AG04450 (cell line): ENCODE data around the gene SLC11A2. TPM values are rescaled to one million over a fixed set of nuclear protein-coding genes. Genes with fewer than 3 reads are reported as not detected.

Experiments
- CTCF ChIA-PET: fragments of 300-600, 350-600 bp; formaldehyde crosslinking; extraction: SDS; loops from one replicate; lab custom pipeline; 2022; ENCODE audit warnings: antibody characterized with exemption, inconsistent platforms; lab: Charles Lee
- POLR2A ChIA-PET: fragments of 350-600 bp; formaldehyde crosslinking; extraction: SDS; loops from one replicate; lab custom pipeline; 2021; ENCODE audit warnings: antibody characterized with exemption, inconsistent platforms; lab: Yijun Ruan, JAX
- DNase-seq: peaks from one replicate; pipeline ENCODE4 v3.0.0-alpha.2; 2011; ENCODE audit warnings: low read depth, low spot score
- H3K27ac ChIP-seq: one replicate; pipeline ENCODE4 v1.5.1; 2012; ENCODE audit warnings: low read depth, low read length, control low read depth
- H3K27me3 ChIP-seq: one replicate; pipeline ENCODE4 v1.6.0; 2012; ENCODE audit warnings: low read length; ENCODE audit not compliant: control insufficient read depth, insufficient read depth
- H3K4me3 ChIP-seq: 2 replicates; pipeline ENCODE4 v1.5.1; 2011; ENCODE audit warnings: mild to moderate bottlenecking, low read depth, low read length, control low read depth
- H3K9me3 ChIP-seq: 2 replicates; pipeline ENCODE4 v1.5.1; 2012; ENCODE audit warnings: low read length; ENCODE audit not compliant: control insufficient read depth, insufficient read depth
- CTCF ChIP-seq: IDR thresholded peaks from 2 replicates; pipeline ENCODE4 v1.5.1; 2011; ENCODE audit warnings: low read depth, low read length, control low read depth, inconsistent platforms
- polyA plus RNA-seq: library from polyadenylated mRNA; depleted of rRNA; stranded (reverse); fragments of >200 nt; gene quantifications from 2 replicates; pipeline ENCODE4 v1.2.3, GENCODE V29; 2011

SLC11A2 gene
- polyA plus RNA-seq, 1 experiment = 91.2 TPM

GRCh38 chr12:51023625-51024382 is 2.4 kb downstream of the SLC11A2 start:
- H3K27ac ChIP-seq = peak overlapping the region; percentile 94
- TF ChIP-seq CTCF = no peak
- ChIA-PET CTCF (no interaction called here), POLR2A (interaction anchor here (0.6 to 3.0 kb wide), 3 partner anchors 59 to 238 kb away, joined by 3 to 19 read pairs (median 3); partner anchors contain the start of gene CSRNP2)
- no peaks in the 10 kb centered on the region; the same call in 1 of the 2 replicates for H3K9me3 ChIP-seq
- DNase-seq = no peak
- no peaks in the 10 kb centered on the region for H3K27me3 ChIP-seq
- peak overlapping the region; percentile 88 for H3K4me3 ChIP-seq

- Histone ChIP-seq H3K27me3 (no peaks in the 10 kb centered on the region), H3K9me3 (no peaks in the 10 kb centered on the region; the same call in 1 of the 2 replicates), H3K27ac (no peak overlapping the region), H3K4me3 (no peak overlapping the region)
- POLR2A ChIA-PET = interaction anchor here (1.2 kb wide), 1 partner anchor 62 kb away, joined by 3 read pairs; the partner anchor contains the start of gene CSRNP2
- CTCF ChIA-PET = interaction anchor here (0.5 to 1.3 kb wide), 3 partner anchors 9 to 335 kb away, joined by 3 to 5 read pairs (median 3); no protein-coding TSS in a partner anchor
- no peak for TF ChIP-seq CTCF
- DNase-seq = no peak
Measured at GRCh38 chr12:51021694-51022093, 4.5 kb downstream of the SLC11A2 start.

GRCh38 chr12:51020448-51021182 is 5.6 kb downstream of the SLC11A2 start:
- POLR2A ChIA-PET = interaction anchor here (1.2 kb wide), 1 partner anchor 63 kb away, joined by 3 read pairs; the partner anchor contains the start of gene CSRNP2

GRCh38 chr12:51019927-51020326 is 6.3 kb downstream of the SLC11A2 start:
- POLR2A ChIA-PET = no interaction called here
- DNase-seq = no peak
- CTCF ChIA-PET = interaction anchor here (0.8 kb wide), 2 partner anchors 27 to 321 kb away, joined by 3 read pairs; no protein-coding TSS in a partner anchor
- no peak overlapping the region for H3K27ac ChIP-seq
- H3K27me3 ChIP-seq = no peaks in the 10 kb centered on the region
- no peak for TF ChIP-seq CTCF
- H3K9me3 ChIP-seq = no peaks in the 10 kb centered on the region
- H3K4me3 ChIP-seq = no peak overlapping the region

More at GRCh38 chr12:51020448-51021182, 5.6 kb downstream of the SLC11A2 start:
- TF ChIP-seq CTCF = no peak
- H3K4me3 ChIP-seq = no peak overlapping the region
- no peaks in the 10 kb centered on the region for H3K27me3 ChIP-seq
- DNase-seq = no peak
- H3K27ac ChIP-seq = no peak overlapping the region
- no peaks in the 10 kb centered on the region; the same call in 1 of the 2 replicates for H3K9me3 ChIP-seq
- CTCF ChIA-PET = interaction anchor here (0.8 kb wide), 1 partner anchor 320 kb away, joined by 3 read pairs; no protein-coding TSS in a partner anchor
